HEK293 (cell line): Measurements from ENCODE around the gene TADA3.

Experiments
- CTCF ChIP-seq: fragments of 450-650 bp; formaldehyde crosslinking; IDR thresholded peaks from 2 replicates; pipeline ENCODE4 v1.5.1; 2016; ENCODE audit warnings: missing biosample characterization, missing genetic modification characterization
- GLI2 ChIP-seq: fragments of 450-650 bp; formaldehyde crosslinking; IDR thresholded peaks from 2 replicates; pipeline ENCODE4; 2017; ENCODE audit warnings: missing biosample characterization, missing genetic modification characterization, low read depth, borderline replicate concordance
- GLIS1 ChIP-seq: fragments of 450-650 bp; formaldehyde crosslinking; IDR thresholded peaks from 2 replicates; pipeline ENCODE4 v1.5.1; 2016; ENCODE audit warnings: missing biosample characterization, missing genetic modification characterization
- HIC1 ChIP-seq: fragments of 450-650 bp; formaldehyde crosslinking; IDR thresholded peaks from 2 replicates; pipeline ENCODE4 v1.5.1; 2016; ENCODE audit warnings: missing biosample characterization, missing genetic modification characterization
- KLF7 ChIP-seq: fragments of 450-650 bp; formaldehyde crosslinking; IDR thresholded peaks from 2 replicates; pipeline ENCODE4 v1.5.1; 2016; ENCODE audit warnings: missing biosample characterization, missing genetic modification characterization, borderline replicate concordance
- KLF9 ChIP-seq: fragments of 450-650 bp; formaldehyde crosslinking; IDR thresholded peaks from 2 replicates; pipeline ENCODE4 v1.5.1; 2016; ENCODE audit warnings: missing biosample characterization, missing genetic modification characterization, low read depth
- OVOL3 ChIP-seq: fragments of 450-650 bp; formaldehyde crosslinking; IDR thresholded peaks from 2 replicates; pipeline ENCODE4 v1.5.1; 2016; ENCODE audit warnings: missing biosample characterization, missing genetic modification characterization
- RBAK ChIP-seq: fragments of 450-650 bp; formaldehyde crosslinking; IDR thresholded peaks from 2 replicates; pipeline ENCODE4 v1.5.1; 2016; ENCODE audit warnings: missing biosample characterization, missing genetic modification characterization
- SP2 ChIP-seq: fragments of 450-650 bp; formaldehyde crosslinking; IDR thresholded peaks from 2 replicates; pipeline ENCODE4 v1.5.1; 2016; ENCODE audit warnings: missing biosample characterization, missing genetic modification characterization
- SP3 ChIP-seq: fragments of 450-650 bp; formaldehyde crosslinking; IDR thresholded peaks from 2 replicates; pipeline ENCODE4 v1.5.1; 2016; ENCODE audit warnings: missing biosample characterization, missing genetic modification characterization
- WT1 ChIP-seq: fragments of 450-650 bp; formaldehyde crosslinking; IDR thresholded peaks from 2 replicates; pipeline ENCODE4 v1.5.1; 2016; ENCODE audit warnings: missing biosample characterization, missing genetic modification characterization
- ZBTB1 ChIP-seq: fragments of 450-650 bp; formaldehyde crosslinking; IDR thresholded peaks from 2 replicates; pipeline ENCODE4 v1.5.1; 2016; ENCODE audit warnings: missing biosample characterization, missing genetic modification characterization
- ZBTB11 ChIP-seq: fragments of 450-650 bp; formaldehyde crosslinking; conservative IDR thresholded peaks from 2 replicates; pipeline ENCODE4 v1.5.1; 2016; ENCODE audit warnings: low read depth, missing biosample characterization, missing genetic modification characterization
- ZBTB26 ChIP-seq: fragments of 450-650 bp; formaldehyde crosslinking; optimal IDR thresholded peaks from 2 replicates; pipeline ENCODE3; 2016; ENCODE audit warnings: missing biosample characterization, mild to moderate bottlenecking, missing genetic modification characterization
- ZBTB48 ChIP-seq: fragments of 450-650 bp; formaldehyde crosslinking; IDR thresholded peaks from 2 replicates; pipeline ENCODE4 v1.5.1; 2016; ENCODE audit warnings: missing biosample characterization, missing genetic modification characterization
- ZFHX2 ChIP-seq: fragments of 450-650 bp; formaldehyde crosslinking; conservative IDR thresholded peaks from 2 replicates; pipeline ENCODE4 v1.5.1; 2016; ENCODE audit warnings: missing biosample characterization, missing genetic modification characterization
- ZIC2 ChIP-seq: fragments of 450-650 bp; formaldehyde crosslinking; IDR thresholded peaks from 2 replicates; pipeline ENCODE4 v1.5.1; 2016; ENCODE audit warnings: missing biosample characterization, missing genetic modification characterization
- ZNF16 ChIP-seq: fragments of 450-650 bp; formaldehyde crosslinking; IDR thresholded peaks from 2 replicates; pipeline ENCODE4 v1.5.1; 2016; ENCODE audit warnings: low read depth, missing biosample characterization, missing genetic modification characterization
- ZNF169 ChIP-seq: fragments of 450-650 bp; formaldehyde crosslinking; IDR thresholded peaks from 2 replicates; pipeline ENCODE4 v1.5.1; 2016; ENCODE audit warnings: missing biosample characterization, missing genetic modification characterization
- ZNF335 ChIP-seq: fragments of 450-650 bp; formaldehyde crosslinking; conservative IDR thresholded peaks from 2 replicates; pipeline ENCODE4 v1.5.1; 2016; ENCODE audit warnings: missing biosample characterization, missing genetic modification characterization
- ZNF404 ChIP-seq: fragments of 450-650 bp; formaldehyde crosslinking; IDR thresholded peaks from 2 replicates; pipeline ENCODE4 v1.5.1; 2017; ENCODE audit warnings: missing biosample characterization, missing genetic modification characterization
- ZNF426 ChIP-seq: fragments of 450-650 bp; formaldehyde crosslinking; IDR thresholded peaks from 2 replicates; pipeline ENCODE4 v1.5.1; 2017; ENCODE audit warnings: missing biosample characterization, missing genetic modification characterization, mild to moderate bottlenecking, inconsistent platforms, moderate library complexity
- ZNF433 ChIP-seq: fragments of 450-650 bp; formaldehyde crosslinking; IDR thresholded peaks from 2 replicates; pipeline ENCODE4 v1.5.1; 2016; ENCODE audit warnings: missing biosample characterization, missing genetic modification characterization, low read depth
- ZNF561 ChIP-seq: fragments of 450-650 bp; IDR thresholded peaks from 2 replicates; pipeline ENCODE4 v1.5.1; 2018; ENCODE audit warnings: missing biosample characterization, missing genetic modification characterization, borderline replicate concordance
- ZNF626 ChIP-seq: fragments of 450-650 bp; sonication (Bioruptor Pico); formaldehyde crosslinking; IDR thresholded peaks from 2 replicates; pipeline ENCODE4 v1.5.1; 2018; ENCODE audit warnings: missing biosample characterization, missing genetic modification characterization, inconsistent platforms
- ZNF654 ChIP-seq: fragments of 450-650 bp; formaldehyde crosslinking; IDR thresholded peaks from 2 replicates; pipeline ENCODE4 v1.5.1; 2016; ENCODE audit warnings: low read depth, missing biosample characterization, missing genetic modification characterization
- ZNF692 ChIP-seq: fragments of 450-650 bp; formaldehyde crosslinking; IDR thresholded peaks from 2 replicates; pipeline ENCODE4 v1.5.1; 2016; ENCODE audit warnings: missing biosample characterization, missing genetic modification characterization
- ZNF791 ChIP-seq: fragments of 450-650 bp; formaldehyde crosslinking; IDR thresholded peaks from 2 replicates; pipeline ENCODE4 v1.5.1; 2016; ENCODE audit warnings: missing biosample characterization, missing genetic modification characterization
- ZSCAN16 ChIP-seq: fragments of 450-650 bp; formaldehyde crosslinking; IDR thresholded peaks from 2 replicates; pipeline ENCODE4 v1.5.1; 2016; ENCODE audit warnings: missing biosample characterization, missing genetic modification characterization
- ZSCAN23 ChIP-seq: fragments of 450-650 bp; formaldehyde crosslinking; IDR thresholded peaks from 2 replicates; pipeline ENCODE4 v1.5.1; 2016; ENCODE audit warnings: missing biosample characterization, missing genetic modification characterization
- ZSCAN30 ChIP-seq: fragments of 450-650 bp; IDR thresholded peaks from 2 replicates; pipeline ENCODE4 v1.5.1; 2018; ENCODE audit warnings: missing biosample characterization, mild to moderate bottlenecking, missing genetic modification characterization, moderate library complexity

TADA3 gene

GRCh38 chr3:9792405-9793160 is at the start of gene TADA3, which contains the start of gene ARPC4 (continued):
- TF ChIP-seq HIC1 (tag by site-specific recombination), result no peak
- TF ChIP-seq RBAK (tag by site-specific recombination), result no peak
- no peak for TF ChIP-seq ZNF654
- no peak for TF ChIP-seq ZNF433 (tag by site-specific recombination)
- no peak for TF ChIP-seq ZNF626 (tag by site-specific recombination)
- TF ChIP-seq ZNF404, result no peak
- no peak for TF ChIP-seq OVOL3 (tag by site-specific recombination)
- peak; percentile 96 for TF ChIP-seq SP3 (tag by site-specific recombination)
- peak; percentile 25; the same call in 1 of the 2 replicates for TF ChIP-seq ZNF561
- no peak for TF ChIP-seq GLI2 (tag by site-specific recombination)
- no peak for TF ChIP-seq ZNF169 (tag by site-specific recombination)
- peak; percentile 35; the same call in 1 of the 2 replicates for TF ChIP-seq ZBTB48 (tag by site-specific recombination)
- peak; percentile 33; the same call in 1 of the 2 replicates for TF ChIP-seq KLF7 (tag by site-specific recombination)
- no peak for TF ChIP-seq ZNF16 (tag by site-specific recombination)
- peak; percentile 95 for TF ChIP-seq KLF9 (tag by site-specific recombination)
- TF ChIP-seq ZNF335 (tag by site-specific recombination), result peak; percentile 81
- peak; percentile 76 for TF ChIP-seq ZIC2
- 0 out of 2 replicates have a peak, but pooled peaks have one; percentile 43 for TF ChIP-seq ZNF692 (tag by site-specific recombination)
- TF ChIP-seq GLIS1 (tag by site-specific recombination), result peak; percentile 63
- no peak for TF ChIP-seq ZSCAN16 (tag by site-specific recombination)
- TF ChIP-seq ZBTB26, result peak; percentile 70
- TF ChIP-seq ZSCAN30 (tag by site-specific recombination), result peak; percentile 71; the same call in 1 of the 2 replicates
- peak; percentile 95 for TF ChIP-seq SP2 (tag by site-specific recombination)
- no peak for TF ChIP-seq ZNF426
- no peak for TF ChIP-seq ZBTB1 (tag by site-specific recombination)
- TF ChIP-seq ZSCAN23, result no peak
- peak; percentile 70 for TF ChIP-seq ZBTB11 (tag by site-specific recombination)
- no peak for TF ChIP-seq ZNF791 (tag by site-specific recombination)
- TF ChIP-seq ZFHX2 (tag by site-specific recombination), result peak; percentile 98
- peak; percentile 28 for TF ChIP-seq CTCF (tag by site-specific recombination)
- TF ChIP-seq WT1 (tag by site-specific recombination), result 0 out of 2 replicates have a peak, but pooled peaks have one; percentile 44
